Trophoblast cell (in vitro differentiated cells and primary cell): ENCODE results near the gene PTPRE.

ENCODE experiments used
- DNase-seq, 2 donors: peaks; one replicate each; pipeline ENCODE4 v3.0.0-alpha.2; 2016
- H2AFZ ChIP-seq: 2 replicates; pipeline ENCODE4 v1.6.1; 2013; ENCODE audit warnings: low read length, moderate library complexity, mild to moderate bottlenecking; ENCODE audit not compliant: insufficient read depth, poor library complexity
- H2AK5ac ChIP-seq: 2 replicates; pipeline ENCODE4 v1.6.1; 2013; ENCODE audit warnings: mild to moderate bottlenecking, low read length
- H2BK120ac ChIP-seq: 2 replicates; pipeline ENCODE4 v1.6.1; 2013; ENCODE audit warnings: low read length, mild to moderate bottlenecking, moderate library complexity; ENCODE audit not compliant: insufficient read depth, poor library complexity
- H2BK12ac ChIP-seq: 2 replicates; pipeline ENCODE4 v1.6.1; 2013; ENCODE audit warnings: mild to moderate bottlenecking, low read length, moderate library complexity
- H2BK5ac ChIP-seq: 2 replicates; pipeline ENCODE4 v1.6.1; 2013; ENCODE audit warnings: low read length, low read depth, moderate library complexity, mild to moderate bottlenecking; ENCODE audit not compliant: poor library complexity
- H3K14ac ChIP-seq: 2 replicates; pipeline ENCODE4 v1.6.1; 2013; ENCODE audit warnings: mild to moderate bottlenecking, low read length
- H3K18ac ChIP-seq: 2 replicates; pipeline ENCODE4 v1.6.1; 2013; ENCODE audit warnings: mild to moderate bottlenecking, low read length
- H3K23ac ChIP-seq: 2 replicates; pipeline ENCODE4 v1.6.1; 2013; ENCODE audit warnings: low read length
- H3K27ac ChIP-seq: 2 replicates; pipeline ENCODE4 v1.5.1; 2013; ENCODE audit warnings: low read depth, mild to moderate bottlenecking, inconsistent platforms, low read length, moderate library complexity
- H3K27me3 ChIP-seq: 2 replicates; pipeline ENCODE4 v1.6.1; 2013; ENCODE audit warnings: inconsistent platforms, mild to moderate bottlenecking, low read length, moderate library complexity; ENCODE audit not compliant: insufficient read depth
- H3K36me3 ChIP-seq, 2 experiments: 1 replicate in 1 of 2; 2 replicates in 1 of 2; pipeline ENCODE4 v1.6.1; 2013; ENCODE audit warnings: low read length in 2 of 2, mild to moderate bottlenecking in 2 of 2, moderate library complexity in 1 of 2; ENCODE audit not compliant: insufficient read depth in 2 of 2, control insufficient read depth in 1 of 2
- H3K4ac ChIP-seq: 2 replicates; pipeline ENCODE4 v1.6.1; 2013; ENCODE audit warnings: low read depth, mild to moderate bottlenecking, low read length, moderate library complexity
- H3K4me1 ChIP-seq, 2 experiments: 1 replicate in 1 of 2; 2 replicates in 1 of 2; pipeline ENCODE4 v1.6.1; 2013; ENCODE audit warnings: low read length in 2 of 2, mild to moderate bottlenecking in 2 of 2, moderate library complexity in 1 of 2; ENCODE audit not compliant: insufficient read depth in 2 of 2, control insufficient read depth in 1 of 2
- H3K4me2 ChIP-seq: 2 replicates; pipeline ENCODE4 v1.6.1; 2013; ENCODE audit warnings: inconsistent platforms, mild to moderate bottlenecking, low read length, moderate library complexity
- H3K4me3 ChIP-seq: 2 replicates; pipeline ENCODE4 v1.5.1; 2013; ENCODE audit warnings: mild to moderate bottlenecking, low read depth, low read length, inconsistent platforms
- H3K79me1 ChIP-seq: one replicate; pipeline ENCODE4 v1.6.1; 2013; ENCODE audit warnings: low read length
- H3K79me2 ChIP-seq: 2 replicates; pipeline ENCODE4 v1.6.1; 2013; ENCODE audit warnings: low read length, mild to moderate bottlenecking; ENCODE audit not compliant: control insufficient read depth, insufficient read depth, poor library complexity
- H3K9ac ChIP-seq: 2 replicates; pipeline ENCODE4 v1.6.1; 2013; ENCODE audit warnings: mild to moderate bottlenecking, low read length
- H3K9me3 ChIP-seq: 2 replicates; pipeline ENCODE4 v1.6.1; 2013; ENCODE audit warnings: low read depth, mild to moderate bottlenecking, control low read depth, inconsistent platforms, low read length; ENCODE audit not compliant: insufficient read depth
- H4K12ac ChIP-seq: 2 replicates; pipeline ENCODE4 v1.6.1; 2013; ENCODE audit warnings: low read depth, mild to moderate bottlenecking, low read length, moderate library complexity
- H4K8ac ChIP-seq: 2 replicates; pipeline ENCODE4 v1.6.1; 2013; ENCODE audit warnings: low read depth, mild to moderate bottlenecking, low read length, moderate library complexity
- H4K91ac ChIP-seq: one replicate; pipeline ENCODE4 v1.6.1; 2013; ENCODE audit warnings: low read depth, mild to moderate bottlenecking, low read length, moderate library complexity
- WGBS: extraction: QIAGEN DNeasy Blood & Tissue Kit; methylation state at CpG from one replicate; pipeline ENCODE4 v1.1.7; 2013; ENCODE audit warnings: missing lambda C conversion rate; ENCODE audit not compliant: insufficient read length, insufficient coverage; ENCODE audit errors: extremely low coverage; 5-methylcytosine and 5-hydroxymethylcytosine counted together

Gene PTPRE

DNA sequence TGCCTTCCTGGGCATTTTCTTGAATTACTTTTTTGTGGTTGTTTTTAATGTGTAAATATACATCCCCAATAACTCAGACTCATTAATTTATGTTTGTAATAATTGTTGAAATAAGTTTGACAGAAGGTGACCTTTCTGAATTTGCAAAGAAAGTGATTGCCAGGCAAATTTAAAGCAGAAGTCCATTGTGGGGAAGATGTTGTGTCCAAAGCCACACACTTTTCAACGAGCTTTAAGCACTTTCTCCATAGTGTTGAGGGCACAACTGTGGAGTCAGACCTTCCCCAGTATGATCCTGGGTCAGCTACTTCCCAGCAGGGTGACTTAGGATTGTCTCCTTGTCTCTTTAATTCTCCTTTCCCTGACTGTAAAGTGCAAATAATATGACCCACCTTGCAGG is 52.5 kb downstream of the PTPRE start:
- Histone ChIP-seq H2BK5ac (no peak overlapping the region), H3K27me3 (no peaks in the 10 kb centered on the region), H4K8ac (no peak overlapping the region), H3K36me3 (no peaks in the 10 kb centered on the region), H3K23ac (no peak overlapping the region), H4K12ac (no peak overlapping the region), H3K4me2 (no peak overlapping the region), H4K91ac (no peak overlapping the region), H3K9me3 (no peaks in the 10 kb centered on the region), H3K4ac (no peak overlapping the region), H3K79me2 (no peaks in the 10 kb centered on the region), H2BK12ac (no peak overlapping the region), H3K4me1 (no peaks in the 10 kb centered on the region), H3K18ac (no peak overlapping the region), H3K14ac (no peak overlapping the region), H2AK5ac (no peak overlapping the region), H2AFZ (no peak overlapping the region), H3K4me3 (no peak overlapping the region), H3K9ac (no peak overlapping the region), H2BK120ac (no peak overlapping the region), H3K27ac (no peak overlapping the region), H3K79me1 (no peaks in the 10 kb centered on the region)
- no peak for DNase-seq
- no CpG with 5 or more reads among the region's 1 CpG for WGBS

DNA sequence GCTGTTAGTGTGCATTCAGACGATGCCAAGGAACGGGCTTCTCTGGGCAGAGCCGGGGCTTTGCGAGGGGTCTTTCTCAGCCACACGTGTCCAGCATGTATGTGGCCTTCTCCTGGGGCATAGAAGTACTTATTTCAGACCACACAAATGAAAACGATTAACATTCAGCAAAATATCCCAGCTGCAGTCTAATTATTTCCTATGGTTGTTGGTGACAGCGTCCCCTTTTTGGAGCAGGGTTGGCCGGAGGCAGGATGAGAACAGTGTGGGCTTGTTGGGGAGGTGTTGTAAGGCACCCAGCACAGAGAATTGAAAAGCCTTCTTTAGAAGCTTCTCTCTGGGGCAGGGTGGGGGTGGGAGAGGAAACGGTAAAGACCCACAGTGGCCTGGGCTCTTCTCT is 54.2 kb downstream of the PTPRE start:
- no peak overlapping the region for H3K4ac ChIP-seq
- peaks cover 0 to 4% of the 10 kb centered on the region in 2 experiments for H3K4me1 ChIP-seq
- no peak overlapping the region for H2AFZ ChIP-seq
- no peak for DNase-seq
- H4K91ac ChIP-seq = no peak overlapping the region
- H2BK5ac ChIP-seq = no peak overlapping the region
- no peak overlapping the region for H2AK5ac ChIP-seq
- H3K79me1 ChIP-seq = no peaks in the 10 kb centered on the region
- H3K18ac ChIP-seq = no peak overlapping the region
- H3K4me2 ChIP-seq = no peak overlapping the region
- no peaks in the 10 kb centered on the region for H3K79me2 ChIP-seq
- no peak overlapping the region for H4K12ac ChIP-seq
- H4K8ac ChIP-seq = no peak overlapping the region
- H3K9me3 ChIP-seq = no peaks in the 10 kb centered on the region
- H3K14ac ChIP-seq = no peak overlapping the region
- H3K23ac ChIP-seq = no peak overlapping the region
- no peak overlapping the region for H2BK120ac ChIP-seq
- H3K27ac ChIP-seq = no peak overlapping the region
- no peak overlapping the region for H3K9ac ChIP-seq
- no peak overlapping the region for H3K4me3 ChIP-seq
- no peak overlapping the region for H2BK12ac ChIP-seq
- no peaks in the 10 kb centered on the region for H3K36me3 ChIP-seq
- no peaks in the 10 kb centered on the region for H3K27me3 ChIP-seq
- WGBS = no CpG with 5 or more reads among the region's 9 CpGs

DNA sequence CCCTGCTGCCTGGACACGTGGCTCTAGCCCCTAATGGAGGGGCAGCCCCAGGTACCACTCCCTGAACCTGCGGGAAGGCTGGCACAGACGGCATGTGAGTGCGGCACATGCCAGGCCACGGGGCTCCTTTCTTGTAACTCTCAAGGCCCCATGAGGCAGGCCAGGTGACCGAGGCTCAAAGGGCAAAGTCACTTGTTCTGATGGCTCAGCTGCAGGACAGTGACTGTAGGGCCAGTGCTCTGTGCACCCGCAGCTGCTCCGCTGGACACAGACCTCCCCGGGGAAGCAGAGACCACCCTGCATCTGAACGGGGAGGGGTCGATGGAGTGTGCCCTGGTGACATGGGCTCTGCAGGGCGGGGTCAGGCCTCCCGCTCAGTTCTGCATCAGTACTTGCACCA is 55.3 kb downstream of the PTPRE start:
- Histone ChIP-seq H3K9ac (no peak overlapping the region), H3K9me3 (no peaks in the 10 kb centered on the region), H4K12ac (no peak overlapping the region), H3K4me1 (peaks cover 0 to 4% of the 10 kb centered on the region in 2 experiments), H2AK5ac (no peak overlapping the region), H3K79me1 (no peaks in the 10 kb centered on the region), H3K4ac (no peak overlapping the region), H3K18ac (no peak overlapping the region), H2BK12ac (no peak overlapping the region), H3K4me2 (no peak overlapping the region), H3K79me2 (no peaks in the 10 kb centered on the region), H4K91ac (no peak overlapping the region), H3K27me3 (no peaks in the 10 kb centered on the region), H3K36me3 (no peaks in the 10 kb centered on the region), H2AFZ (no peak overlapping the region), H2BK120ac (no peak overlapping the region), H2BK5ac (no peak overlapping the region), H3K14ac (no peak overlapping the region), H3K23ac (no peak overlapping the region), H3K4me3 (peak overlapping the region; percentile 7), H3K27ac (no peak overlapping the region), H4K8ac (no peak overlapping the region)
- no peak for DNase-seq
- no CpG with 5 or more reads among the region's 13 CpGs for WGBS

DNA sequence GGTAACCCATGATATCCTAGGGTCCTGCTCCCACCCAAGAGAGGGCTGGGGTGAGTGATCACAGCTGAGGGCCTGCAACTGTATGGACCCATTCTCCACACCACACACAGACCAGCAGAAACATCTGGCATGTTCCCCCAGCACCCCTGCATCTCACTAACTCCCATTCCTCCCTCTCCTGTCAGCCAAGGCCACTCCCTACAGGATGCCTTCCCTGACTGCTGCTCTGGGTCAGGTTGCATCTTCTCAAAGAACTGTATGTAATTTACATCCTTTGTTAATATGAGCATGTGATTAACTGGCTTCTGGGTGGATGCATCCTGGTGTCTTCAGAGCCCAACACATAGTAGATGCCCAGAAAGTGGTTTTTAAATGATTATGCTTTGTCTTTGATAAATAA is 56.2 kb downstream of the PTPRE start:
- no peak for DNase-seq
- Histone ChIP-seq H2AFZ (no peak overlapping the region), H4K8ac (no peak overlapping the region), H3K18ac (no peak overlapping the region), H3K9me3 (peaks cover under 1% of the 10 kb centered on the region), H3K4me1 (peaks cover 0 to 4% of the 10 kb centered on the region in 2 experiments), H3K4ac (no peak overlapping the region), H4K91ac (no peak overlapping the region), H3K27ac (no peak overlapping the region), H2BK120ac (no peak overlapping the region), H2BK12ac (no peak overlapping the region), H3K36me3 (no peaks in the 10 kb centered on the region), H3K79me2 (no peaks in the 10 kb centered on the region), H3K79me1 (no peaks in the 10 kb centered on the region), H3K23ac (no peak overlapping the region), H3K14ac (no peak overlapping the region), H3K9ac (no peak overlapping the region), H3K4me3 (no peak overlapping the region), H3K27me3 (no peaks in the 10 kb centered on the region), H3K4me2 (no peak overlapping the region), H4K12ac (no peak overlapping the region), H2BK5ac (no peak overlapping the region), H2AK5ac (no peak overlapping the region)
